HCT116 (cell line): ENCODE results near the gene AMMECR1. TPM values are rescaled to one million over a fixed set of nuclear protein-coding genes. Genes with fewer than 3 reads are reported as not detected.

Source experiments
- ATAC-seq: fragments of 200-7000 bp; cut with Tn5 transposase; 2 replicates; pipeline ENCODE4 v1.9.1; 2020; ENCODE audit warnings: mild to moderate bottlenecking, moderate library complexity
- BruUV-seq: library from RNA; stranded (reverse); fragments of 400-500 nt; replicated peaks from 2 replicates; lab custom pipeline; 2021; lab: Mats Ljungman, UMichigan
- CTCF ChIA-PET: fragments of 300-600 bp; sonication (Branson Sonifier 250); formaldehyde crosslinking; loops from one replicate; lab custom pipeline; 2021; ENCODE audit warnings: antibody characterized with exemption; lab: Charles Lee
- POLR2A ChIA-PET: fragments of 300-600, 350-600 bp; sonication (Branson Sonifier 250); formaldehyde crosslinking; loops from one replicate; lab custom pipeline; 2021; ENCODE audit warnings: antibody characterized with exemption; lab: Charles Lee
- RAD21 ChIA-PET, 2 experiments: fragments of 300-600 bp; sonication (Branson Sonifier 250); formaldehyde crosslinking; loops; one replicate each; lab custom pipeline; 2023; ENCODE audit warnings: low total read pairs in 2 of 2; ENCODE audit not compliant: uncharacterized antibody in 2 of 2, unreplicated experiment in 2 of 2, low non-redundant PET in 1 of 2; lab: Charles Lee
- DNase-seq: peaks from one replicate; pipeline ENCODE4 v3.0.0-alpha.2; 2010; ENCODE audit warnings: low read depth, low spot score
- H2AFZ ChIP-seq: fragments of 200-600 bp; shearing (Covaris generic), sonication (generic); 2 replicates; pipeline ENCODE4 v1.6.1; 2017; ENCODE audit warnings: low read depth, mixed run types, mixed read lengths, antibody characterized with exemption, low read length; ENCODE audit not compliant: poor library complexity, severe bottlenecking
- H3K27ac ChIP-seq: 2 replicates; pipeline ENCODE4 v1.5.1; 2012; ENCODE audit warnings: low read depth, low read length
- H3K27me3 ChIP-seq: fragments of 200-600 bp; sonication (generic); 2 replicates; pipeline ENCODE4 v1.6.1; 2016; ENCODE audit warnings: mixed run types, low read length, mixed read lengths; ENCODE audit not compliant: insufficient read depth
- H3K36me3 ChIP-seq, 2 experiments: fragments of 200-500 bp in 1 of 2; fragments of 200-600 bp in 1 of 2; sonication (Bioruptor generic) in 1 of 2; sonication (generic) in 1 of 2; 2 replicates each; pipeline versions ENCODE4 v1.5.1 to v1.6.1; 2014 to 2016; ENCODE audit warnings: low read length in 2 of 2, inconsistent platforms in 1 of 2, mixed read lengths in 1 of 2, mixed run types in 1 of 2; ENCODE audit not compliant: insufficient read depth in 2 of 2, control insufficient read depth in 1 of 2
- H3K4me1 ChIP-seq, 2 experiments: fragments of 200-600 bp in 1 of 2; sonication (generic) in 1 of 2; 2 replicates each; pipeline versions ENCODE4 v1.5.1 to v1.6.1; 2012 to 2017; ENCODE audit warnings: low read length in 2 of 2, inconsistent platforms in 1 of 2, mild to moderate bottlenecking in 1 of 2, mixed read lengths in 1 of 2, mixed run types in 1 of 2, moderate library complexity in 1 of 2; ENCODE audit not compliant: insufficient read depth in 2 of 2, control insufficient read depth in 1 of 2
- H3K4me2 ChIP-seq: fragments of 200-600 bp; sonication (generic); 2 replicates; pipeline ENCODE4 v1.6.1; 2017; ENCODE audit warnings: mixed run types, low read length, mixed read lengths
- H3K4me3 ChIP-seq, 2 experiments: fragments of 200-600 bp in 1 of 2; sonication (generic) in 1 of 2; replicated peaks in 1 of 2; 2 replicates each; pipeline ENCODE4 v1.5.1; 2011 to 2016; ENCODE audit warnings: low read length in 2 of 2, control low read depth in 1 of 2, low read depth in 1 of 2, mild to moderate bottlenecking in 1 of 2, mixed read lengths in 1 of 2, mixed run types in 1 of 2
- H3K79me2 ChIP-seq: fragments of 200-600 bp; sonication (generic); 2 replicates; pipeline ENCODE4 v1.6.1; 2017; ENCODE audit warnings: mild to moderate bottlenecking, mixed run types, low read length, moderate library complexity, mixed read lengths; ENCODE audit not compliant: insufficient read depth
- H3K9ac ChIP-seq: fragments of 200-600 bp; sonication (generic); 2 replicates; pipeline ENCODE4 v1.6.1; 2016; ENCODE audit warnings: low read length, mixed read lengths
- H3K9me2 ChIP-seq: fragments of 200-600 bp; sonication (generic), shearing (Covaris generic); 2 replicates; pipeline ENCODE4 v1.6.1; 2017; ENCODE audit warnings: mixed run types, mild to moderate bottlenecking, moderate library complexity; ENCODE audit not compliant: insufficient read depth
- H3K9me3 ChIP-seq, 2 experiments: fragments of 200-500 bp in 1 of 2; fragments of 200-600 bp in 1 of 2; sonication (Bioruptor generic) in 1 of 2; sonication (generic) in 1 of 2; 2 replicates each; pipeline ENCODE4 v1.6.1; 2014 to 2017; ENCODE audit warnings: low read length in 2 of 2, mixed read lengths in 2 of 2, inconsistent platforms in 1 of 2, low read depth in 1 of 2, mild to moderate bottlenecking in 1 of 2, mixed run types in 1 of 2, moderate library complexity in 1 of 2; ENCODE audit not compliant: control insufficient read depth in 1 of 2, insufficient read depth in 1 of 2
- H4K20me1 ChIP-seq: fragments of 200-600 bp; sonication (generic), shearing (Covaris generic); 2 replicates; pipeline ENCODE4 v1.6.1; 2017; ENCODE audit warnings: mixed run types, mild to moderate bottlenecking, moderate library complexity; ENCODE audit not compliant: insufficient read depth
- CBX3 ChIP-seq: IDR thresholded peaks from 2 replicates; pipeline ENCODE4 v1.6.1; 2012; ENCODE audit warnings: low read depth
- CEBPB ChIP-seq: IDR thresholded peaks from 2 replicates; pipeline ENCODE4 v1.6.1; 2012; ENCODE audit warnings: low read depth
- ELF1 ChIP-seq: IDR thresholded peaks from 2 replicates; pipeline ENCODE4 v1.6.1; 2012; ENCODE audit warnings: low read depth, borderline replicate concordance
- EZH2 ChIP-seq: fragments of 200-600 bp; sonication (generic); IDR thresholded peaks from 2 replicates; pipeline ENCODE4 v1.6.1; 2017; ENCODE audit warnings: antibody characterized with exemption, mixed run types
- EZH2phosphoT487 ChIP-seq: fragments of 200-600 bp; IDR thresholded peaks from 2 replicates; pipeline ENCODE4 v1.6.1; 2018; ENCODE audit warnings: antibody characterized with exemption, borderline replicate concordance
- FOSL1 ChIP-seq: IDR thresholded peaks from 2 replicates; pipeline ENCODE4 v1.6.1; 2012; ENCODE audit warnings: low read depth
- JUND ChIP-seq: IDR thresholded peaks from 2 replicates; pipeline ENCODE4 v1.6.1; 2012
- RAD21 ChIP-seq: IDR thresholded peaks from 2 replicates; pipeline ENCODE4 v1.6.1; 2012; ENCODE audit warnings: low read depth, mild to moderate bottlenecking
- SIN3A ChIP-seq: IDR thresholded peaks from 2 replicates; pipeline ENCODE4 v1.6.1; 2012; ENCODE audit warnings: low read depth
- SRF ChIP-seq: IDR thresholded peaks from 2 replicates; pipeline ENCODE4 v1.6.1; 2012; ENCODE audit warnings: low read depth
- TCF7L2 ChIP-seq: IDR thresholded peaks from 2 replicates; pipeline ENCODE4 v1.7.0; 2011; ENCODE audit warnings: borderline replicate concordance, inconsistent platforms; ENCODE audit not compliant: insufficient read depth, insufficient read length; ENCODE audit errors: extremely low read depth
- ZBTB33 ChIP-seq: IDR thresholded peaks from 2 replicates; pipeline ENCODE4 v1.6.1; 2011; ENCODE audit warnings: mild to moderate bottlenecking, low read length, moderate library complexity; ENCODE audit not compliant: insufficient replicate concordance; ENCODE audit errors: extremely low read depth
- ZNF274 ChIP-seq: fragments of 200-500 bp; sonication (Bioruptor generic); IDR thresholded peaks from 2 replicates; pipeline ENCODE4 v1.6.1; 2014; ENCODE audit warnings: mild to moderate bottlenecking, low read depth, low read length, inconsistent platforms
- intact Hi-C: fragments of 100-400 bp; cut with micrococcal nuclease; formaldehyde crosslinking; loops from 2 replicates; pipeline ENCODE4 v1.10.0; 2022
- total RNA-seq: library from RNA; stranded (reverse); gene quantifications from one replicate; pipeline ENCODE4 v1.2.1, GENCODE V29; 2021; ENCODE audit not compliant: unreplicated experiment
- TF ChIP-seq, protein P1 (sequence below): IDR thresholded peaks from 2 replicates; pipeline ENCODE4 v1.6.1; 2012; ENCODE audit warnings: low read depth

AMMECR1 gene
- total RNA-seq, 1 experiment from 2014 or later, result 9.2 TPM

DNA sequence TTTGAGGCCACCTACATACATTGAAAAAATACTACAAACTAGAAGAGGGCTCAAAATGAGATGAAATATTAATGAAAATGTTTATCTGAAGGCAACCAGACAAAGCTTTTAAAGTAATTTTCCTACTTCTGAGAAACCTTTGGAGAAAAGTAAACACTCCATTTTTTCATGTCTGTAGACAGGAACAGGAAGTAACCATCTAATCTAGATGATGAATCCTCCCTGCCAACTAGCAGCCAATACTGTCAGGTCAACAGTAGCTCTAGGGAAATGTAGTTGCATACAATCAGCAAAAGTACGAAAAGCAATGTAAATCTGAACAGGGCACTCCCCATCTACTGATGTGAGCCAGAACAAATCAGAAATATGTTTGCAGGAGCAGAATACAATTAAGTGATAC, 49.0 kb downstream of the AMMECR1 start:
- H3K36me3 ChIP-seq, result no peaks in the 10 kb centered on the region
- no TSS peak for BruUV-seq
- H3K4me3 ChIP-seq, result no peak overlapping the region
- no peak for TF ChIP-seq CBX3
- H3K9ac ChIP-seq, result no peak overlapping the region
- no peak overlapping the region for H2AFZ ChIP-seq
- H3K79me2 ChIP-seq, result no peaks in the 10 kb centered on the region
- H3K27ac ChIP-seq, result no peak overlapping the region
- no peaks in the 10 kb centered on the region for H3K27me3 ChIP-seq
- no peaks in the 10 kb centered on the region for H3K9me3 ChIP-seq
- CTCF ChIA-PET, result no interaction called here
- H4K20me1 ChIP-seq, result no peaks in the 10 kb centered on the region
- no peaks in the 10 kb centered on the region for H3K9me2 ChIP-seq
- H3K4me2 ChIP-seq, result no peak overlapping the region
- POLR2A ChIA-PET, result no interaction called here
- DNase-seq, result no peak
- RAD21 ChIA-PET, result no interaction called here
- intact Hi-C loops, result no loop called here
- no peaks in the 10 kb centered on the region for H3K4me1 ChIP-seq
- no peak for ATAC-seq

- ATAC-seq, result no peak
- RAD21 ChIA-PET, result no interaction called here
- H3K4me1 ChIP-seq, result no peaks in the 10 kb centered on the region
- no peaks in the 10 kb centered on the region for H3K27me3 ChIP-seq
- intact Hi-C loops, result no loop called here
- CTCF ChIA-PET, result no interaction called here
- no peak overlapping the region for H2AFZ ChIP-seq
- no peak overlapping the region for H3K4me3 ChIP-seq
- no peaks in the 10 kb centered on the region for H3K36me3 ChIP-seq
- BruUV-seq, result no TSS peak
- H3K4me2 ChIP-seq, result no peak overlapping the region
- H4K20me1 ChIP-seq, result no peaks in the 10 kb centered on the region
- POLR2A ChIA-PET, result no interaction called here
- DNase-seq, result no peak
- H3K79me2 ChIP-seq, result no peaks in the 10 kb centered on the region
- H3K9me2 ChIP-seq, result no peaks in the 10 kb centered on the region
- H3K9ac ChIP-seq, result no peak overlapping the region
- H3K27ac ChIP-seq, result no peak overlapping the region
- no peaks in the 10 kb centered on the region for H3K9me3 ChIP-seq
- TF ChIP-seq EZH2phosphoT487, result no peak
- TF ChIP-seq, protein P1, sequence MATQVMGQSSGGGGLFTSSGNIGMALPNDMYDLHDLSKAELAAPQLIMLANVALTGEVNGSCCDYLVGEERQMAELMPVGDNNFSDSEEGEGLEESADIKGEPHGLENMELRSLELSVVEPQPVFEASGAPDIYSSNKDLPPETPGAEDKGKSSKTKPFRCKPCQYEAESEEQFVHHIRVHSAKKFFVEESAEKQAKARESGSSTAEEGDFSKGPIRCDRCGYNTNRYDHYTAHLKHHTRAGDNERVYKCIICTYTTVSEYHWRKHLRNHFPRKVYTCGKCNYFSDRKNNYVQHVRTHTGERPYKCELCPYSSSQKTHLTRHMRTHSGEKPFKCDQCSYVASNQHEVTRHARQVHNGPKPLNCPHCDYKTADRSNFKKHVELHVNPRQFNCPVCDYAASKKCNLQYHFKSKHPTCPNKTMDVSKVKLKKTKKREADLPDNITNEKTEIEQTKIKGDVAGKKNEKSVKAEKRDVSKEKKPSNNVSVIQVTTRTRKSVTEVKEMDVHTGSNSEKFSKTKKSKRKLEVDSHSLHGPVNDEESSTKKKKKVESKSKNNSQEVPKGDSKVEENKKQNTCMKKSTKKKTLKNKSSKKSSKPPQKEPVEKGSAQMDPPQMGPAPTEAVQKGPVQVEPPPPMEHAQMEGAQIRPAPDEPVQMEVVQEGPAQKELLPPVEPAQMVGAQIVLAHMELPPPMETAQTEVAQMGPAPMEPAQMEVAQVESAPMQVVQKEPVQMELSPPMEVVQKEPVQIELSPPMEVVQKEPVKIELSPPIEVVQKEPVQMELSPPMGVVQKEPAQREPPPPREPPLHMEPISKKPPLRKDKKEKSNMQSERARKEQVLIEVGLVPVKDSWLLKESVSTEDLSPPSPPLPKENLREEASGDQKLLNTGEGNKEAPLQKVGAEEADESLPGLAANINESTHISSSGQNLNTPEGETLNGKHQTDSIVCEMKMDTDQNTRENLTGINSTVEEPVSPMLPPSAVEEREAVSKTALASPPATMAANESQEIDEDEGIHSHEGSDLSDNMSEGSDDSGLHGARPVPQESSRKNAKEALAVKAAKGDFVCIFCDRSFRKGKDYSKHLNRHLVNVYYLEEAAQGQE, result no peak
- TF ChIP-seq TCF7L2, result no peak
- no peak for TF ChIP-seq ZBTB33
- no peak for TF ChIP-seq RAD21
- TF ChIP-seq SRF, result no peak
- TF ChIP-seq ZNF274, result no peak
- TF ChIP-seq EZH2, result no peak
- TF ChIP-seq FOSL1, result no peak
- TF ChIP-seq ELF1, result no peak
- TF ChIP-seq CEBPB, result no peak
- no peak for TF ChIP-seq JUND
- TF ChIP-seq SIN3A, result no peak
- no peak for TF ChIP-seq CBX3
These were observed 49.5 kb downstream of the AMMECR1 start for GRCh38 chrX:110268395-110268794.
